Mesenchymal stem cell (in vitro differentiated cells and primary cell): ENCODE data around the gene CYP26A1.

Experiments used
- DNase-seq: peaks from one replicate; pipeline ENCODE4 v3.0.0-alpha.2; 2013
- H2AFZ ChIP-seq: one replicate; pipeline ENCODE4 v1.6.1; 2013; ENCODE audit warnings: low read depth, mild to moderate bottlenecking, control low read depth, inconsistent platforms, low read length, moderate library complexity
- H2AK5ac ChIP-seq: 2 replicates; pipeline ENCODE4 v1.6.1; 2013; ENCODE audit warnings: low read length, moderate library complexity, mild to moderate bottlenecking, inconsistent platforms; ENCODE audit not compliant: severe bottlenecking
- H2BK120ac ChIP-seq: one replicate; pipeline ENCODE4 v1.6.1; 2013; ENCODE audit warnings: low read depth, mild to moderate bottlenecking, inconsistent platforms, low read length, moderate library complexity
- H2BK12ac ChIP-seq, 2 experiments: one replicate each; pipeline ENCODE4 v1.6.1; 2013; ENCODE audit warnings: inconsistent platforms in 2 of 2, low read length in 2 of 2, mild to moderate bottlenecking in 2 of 2, moderate library complexity in 2 of 2, control low read depth in 1 of 2
- H2BK15ac ChIP-seq: one replicate; pipeline ENCODE4 v1.6.1; 2013; ENCODE audit warnings: mild to moderate bottlenecking, low read depth, inconsistent platforms; ENCODE audit not compliant: poor library complexity, severe bottlenecking
- H2BK5ac ChIP-seq: 2 replicates; pipeline ENCODE4 v1.6.1; 2013; ENCODE audit warnings: low read depth, mild to moderate bottlenecking, low read length, control low read depth, inconsistent platforms; ENCODE audit not compliant: poor library complexity, severe bottlenecking
- H3K14ac ChIP-seq, 2 experiments: one replicate each; pipeline ENCODE4 v1.6.1; 2013; ENCODE audit warnings: inconsistent platforms in 2 of 2, low read length in 2 of 2, control low read depth in 1 of 2, mild to moderate bottlenecking in 1 of 2, moderate library complexity in 1 of 2
- H3K18ac ChIP-seq, 2 experiments: one replicate each; pipeline ENCODE4 v1.6.1; 2013; ENCODE audit warnings: inconsistent platforms in 2 of 2, low read length in 2 of 2, control low read depth in 1 of 2, low read depth in 1 of 2, mild to moderate bottlenecking in 1 of 2
- H3K23ac ChIP-seq, 2 experiments: one replicate each; pipeline ENCODE4 v1.6.1; 2013; ENCODE audit warnings: inconsistent platforms in 2 of 2, low read length in 2 of 2, mild to moderate bottlenecking in 2 of 2, moderate library complexity in 2 of 2, control low read depth in 1 of 2
- H3K27ac ChIP-seq: 2 replicates; pipeline ENCODE4 v1.5.1; 2013; ENCODE audit warnings: mild to moderate bottlenecking, moderate library complexity, low read length, control low read depth, inconsistent platforms; ENCODE audit not compliant: poor library complexity, severe bottlenecking
- H3K27me3 ChIP-seq, 2 experiments: 2 replicates each; pipeline versions ENCODE4 v1.6.1 to v1.7.0; 2013; ENCODE audit warnings: low read length in 2 of 2, mild to moderate bottlenecking in 2 of 2, moderate library complexity in 2 of 2, control low read depth in 1 of 2, inconsistent platforms in 1 of 2; ENCODE audit not compliant: control insufficient read depth in 1 of 2, insufficient read depth in 1 of 2
- H3K36me3 ChIP-seq, 2 experiments: 2 replicates each; pipeline versions ENCODE4 v1.6.1 to v1.7.0; 2013; ENCODE audit warnings: low read length in 2 of 2, control low read depth in 1 of 2, inconsistent platforms in 1 of 2, low read depth in 1 of 2, mild to moderate bottlenecking in 1 of 2; ENCODE audit not compliant: insufficient read depth in 2 of 2, control insufficient read depth in 1 of 2
- H3K4ac ChIP-seq, 2 experiments: one replicate each; pipeline ENCODE4 v1.6.1; 2013; ENCODE audit warnings: inconsistent platforms in 2 of 2, low read length in 2 of 2, mild to moderate bottlenecking in 2 of 2, moderate library complexity in 2 of 2, control low read depth in 1 of 2, low read depth in 1 of 2
- H3K4me1 ChIP-seq: 2 replicates; pipeline ENCODE4 v1.6.1; 2013; ENCODE audit warnings: low read depth, low read length, control low read depth; ENCODE audit not compliant: control insufficient read depth, insufficient read depth
- H3K4me2 ChIP-seq: 2 replicates; pipeline ENCODE4 v1.6.1; 2013; ENCODE audit warnings: low read length, mild to moderate bottlenecking, inconsistent platforms; ENCODE audit not compliant: poor library complexity, severe bottlenecking
- H3K4me3 ChIP-seq, 2 experiments: 2 replicates each; pipeline versions ENCODE4 v1.5.1 to v1.7.0; 2013; ENCODE audit warnings: low read length in 2 of 2, mild to moderate bottlenecking in 2 of 2, control low read depth in 1 of 2, low read depth in 1 of 2; ENCODE audit not compliant: insufficient read depth in 1 of 2
- H3K79me1 ChIP-seq: replicated peaks from 2 replicates; pipeline ENCODE4 v1.6.1; 2013; ENCODE audit warnings: mild to moderate bottlenecking, control low read depth, low read length, inconsistent platforms; ENCODE audit not compliant: poor library complexity, severe bottlenecking
- H3K9ac ChIP-seq: 2 replicates; pipeline ENCODE4 v1.7.0; 2013; ENCODE audit warnings: mild to moderate bottlenecking, low read length, moderate library complexity
- H3K9me3 ChIP-seq: 2 replicates; pipeline ENCODE4 v1.7.0; 2013; ENCODE audit warnings: mild to moderate bottlenecking, low read length; ENCODE audit not compliant: control insufficient read depth
- H4K8ac ChIP-seq: one replicate; pipeline ENCODE4 v1.6.1; 2013; ENCODE audit warnings: inconsistent platforms, mild to moderate bottlenecking, low read length, moderate library complexity
- H4K91ac ChIP-seq: one replicate; pipeline ENCODE4 v1.6.1; 2013; ENCODE audit warnings: mild to moderate bottlenecking, low read length, inconsistent platforms
- WGBS: methylation state at CpG from one replicate; pipeline ENCODE4 v1.1.7; 2013; ENCODE audit warnings: mixed read lengths; 5-methylcytosine and 5-hydroxymethylcytosine counted together

CYP26A1 gene

GRCh38 chr10:93072713-93073538, 767 bp upstream of the CYP26A1 start:
- H3K4me1 ChIP-seq = peaks cover 40% of the 10 kb centered on the region
- no peak overlapping the region for H3K27ac ChIP-seq
- peaks cover 94 to 95% of the 10 kb centered on the region in 2 experiments for H3K27me3 ChIP-seq
- no peak overlapping the region for H3K23ac ChIP-seq
- no peak overlapping the region for H2BK5ac ChIP-seq
- H3K14ac ChIP-seq = no peak overlapping the region
- H2AK5ac ChIP-seq = no peak overlapping the region
- H4K91ac ChIP-seq = no peak overlapping the region
- H3K36me3 ChIP-seq = no peaks in the 10 kb centered on the region
- no peaks in the 10 kb centered on the region for H3K9me3 ChIP-seq
- WGBS = 9% methylated on average over 34 of the region's 34 CpGs
- H3K4me3 ChIP-seq = no peak overlapping the region
- H4K8ac ChIP-seq = no peak overlapping the region
- no peaks in the 10 kb centered on the region for H3K79me1 ChIP-seq
- no peak for DNase-seq
- no peak overlapping the region for H2BK15ac ChIP-seq
- no peak overlapping the region for H2BK12ac ChIP-seq
- no peak overlapping the region for H2AFZ ChIP-seq
- no peak overlapping the region for H3K9ac ChIP-seq
- no peak overlapping the region for H3K4me2 ChIP-seq
- H3K4ac ChIP-seq = no peak overlapping the region
- H3K18ac ChIP-seq = no peak overlapping the region
- H2BK120ac ChIP-seq = no peak overlapping the region

DNA sequence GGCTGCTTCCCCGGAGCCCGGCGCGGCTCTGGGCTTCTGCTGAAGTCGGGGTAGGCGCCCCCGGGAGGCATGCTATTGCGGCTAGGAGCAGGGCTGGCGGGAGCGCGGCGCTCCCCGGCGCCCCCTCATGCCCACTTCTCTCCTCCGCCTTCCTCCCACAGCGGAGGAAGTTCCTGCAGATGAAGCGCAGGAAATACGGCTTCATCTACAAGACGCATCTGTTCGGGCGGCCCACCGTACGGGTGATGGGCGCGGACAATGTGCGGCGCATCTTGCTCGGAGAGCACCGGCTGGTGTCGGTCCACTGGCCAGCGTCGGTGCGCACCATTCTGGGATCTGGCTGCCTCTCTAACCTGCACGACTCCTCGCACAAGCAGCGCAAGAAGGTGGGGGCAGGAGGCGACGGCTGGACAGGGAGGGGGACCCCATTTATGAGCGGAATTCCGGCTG, 479 bp downstream of the CYP26A1 start:
- Histone ChIP-seq H3K23ac (no peak overlapping the region), H3K4ac (no peak overlapping the region), H4K8ac (no peak overlapping the region), H2AFZ (no peak overlapping the region), H2AK5ac (no peak overlapping the region), H3K36me3 (no peaks in the 10 kb centered on the region), H3K9me3 (no peaks in the 10 kb centered on the region), H2BK12ac (no peak overlapping the region), H3K14ac (no peak overlapping the region), H2BK15ac (no peak overlapping the region), H3K18ac (no peak overlapping the region), H3K79me1 (no peaks in the 10 kb centered on the region), H3K27me3 (peaks cover 84 to 89% of the 10 kb centered on the region in 2 experiments), H3K4me1 (peaks cover 29% of the 10 kb centered on the region), H3K4me2 (peak overlapping the region; percentile 69), H3K9ac (no peak overlapping the region), H4K91ac (no peak overlapping the region), H3K4me3 (no peak overlapping the region), H2BK5ac (no peak overlapping the region), H3K27ac (no peak overlapping the region), H2BK120ac (no peak overlapping the region)
- under 1% methylated on average over 35 of the region's 40 CpGs for WGBS
- no peak for DNase-seq

GRCh38 chr10:93074597-93075368, 1.1 kb downstream of the CYP26A1 start:
- H2BK120ac ChIP-seq = no peak overlapping the region
- DNase-seq = no peak
- H3K4ac ChIP-seq = no peak overlapping the region
- no peak overlapping the region for H2AFZ ChIP-seq
- H4K91ac ChIP-seq = no peak overlapping the region
- H3K9ac ChIP-seq = no peak overlapping the region
- no peak overlapping the region for H2BK15ac ChIP-seq
- no peak overlapping the region for H4K8ac ChIP-seq
- 4% methylated on average over 67 of the region's 67 CpGs for WGBS
- no peak overlapping the region for H3K14ac ChIP-seq
- H3K4me1 ChIP-seq = peaks cover 29% of the 10 kb centered on the region
- H2BK12ac ChIP-seq = no peak overlapping the region
- H2AK5ac ChIP-seq = no peak overlapping the region
- no peak overlapping the region for H3K18ac ChIP-seq
- H2BK5ac ChIP-seq = no peak overlapping the region
- no peak overlapping the region for H3K27ac ChIP-seq
- no peaks in the 10 kb centered on the region for H3K36me3 ChIP-seq
- no peak overlapping the region for H3K4me2 ChIP-seq
- H3K9me3 ChIP-seq = no peaks in the 10 kb centered on the region
- no peak overlapping the region for H3K4me3 ChIP-seq
- H3K79me1 ChIP-seq = no peaks in the 10 kb centered on the region
- no peak overlapping the region for H3K23ac ChIP-seq
- H3K27me3 ChIP-seq = peaks cover 84 to 89% of the 10 kb centered on the region in 2 experiments
